HCT116 (cell line): ENCODE measurements around the gene UBE2J2. TPM values are rescaled to one million over a fixed set of nuclear protein-coding genes. Genes with fewer than 3 reads are reported as not detected.

Experiments used
- ATAC-seq: fragments of 200-7000 bp; cut with Tn5 transposase; 2 replicates; pipeline ENCODE4 v1.9.1; 2020; ENCODE audit warnings: mild to moderate bottlenecking, moderate library complexity
- BruUV-seq: library from RNA; stranded (reverse); fragments of 400-500 nt; replicated peaks from 2 replicates; lab custom pipeline; 2021; lab: Mats Ljungman, UMichigan
- CTCF ChIA-PET: fragments of 300-600 bp; sonication (Branson Sonifier 250); formaldehyde crosslinking; loops from one replicate; lab custom pipeline; 2021; ENCODE audit warnings: antibody characterized with exemption; lab: Charles Lee
- POLR2A ChIA-PET: fragments of 300-600, 350-600 bp; sonication (Branson Sonifier 250); formaldehyde crosslinking; loops from one replicate; lab custom pipeline; 2021; ENCODE audit warnings: antibody characterized with exemption; lab: Charles Lee
- RAD21 ChIA-PET, 2 experiments: fragments of 300-600 bp; sonication (Branson Sonifier 250); formaldehyde crosslinking; loops; one replicate each; lab custom pipeline; 2023; ENCODE audit warnings: low total read pairs in 2 of 2; ENCODE audit not compliant: uncharacterized antibody in 2 of 2, unreplicated experiment in 2 of 2, low non-redundant PET in 1 of 2; lab: Charles Lee
- DNase-seq: peaks from one replicate; pipeline ENCODE4 v3.0.0-alpha.2; 2010; ENCODE audit warnings: low read depth, low spot score
- H2AFZ ChIP-seq: fragments of 200-600 bp; shearing (Covaris generic), sonication (generic); 2 replicates; pipeline ENCODE4 v1.6.1; 2017; ENCODE audit warnings: low read depth, mixed run types, mixed read lengths, antibody characterized with exemption, low read length; ENCODE audit not compliant: poor library complexity, severe bottlenecking
- H3K27ac ChIP-seq: 2 replicates; pipeline ENCODE4 v1.5.1; 2012; ENCODE audit warnings: low read depth, low read length
- H3K27me3 ChIP-seq: fragments of 200-600 bp; sonication (generic); 2 replicates; pipeline ENCODE4 v1.6.1; 2016; ENCODE audit warnings: mixed run types, low read length, mixed read lengths; ENCODE audit not compliant: insufficient read depth
- H3K36me3 ChIP-seq, 2 experiments: fragments of 200-500 bp in 1 of 2; fragments of 200-600 bp in 1 of 2; sonication (Bioruptor generic) in 1 of 2; sonication (generic) in 1 of 2; 2 replicates each; pipeline versions ENCODE4 v1.5.1 to v1.6.1; 2014 to 2016; ENCODE audit warnings: low read length in 2 of 2, inconsistent platforms in 1 of 2, mixed read lengths in 1 of 2, mixed run types in 1 of 2; ENCODE audit not compliant: insufficient read depth in 2 of 2, control insufficient read depth in 1 of 2
- H3K4me1 ChIP-seq, 2 experiments: fragments of 200-600 bp in 1 of 2; sonication (generic) in 1 of 2; 2 replicates each; pipeline versions ENCODE4 v1.5.1 to v1.6.1; 2012 to 2017; ENCODE audit warnings: low read length in 2 of 2, inconsistent platforms in 1 of 2, mild to moderate bottlenecking in 1 of 2, mixed read lengths in 1 of 2, mixed run types in 1 of 2, moderate library complexity in 1 of 2; ENCODE audit not compliant: insufficient read depth in 2 of 2, control insufficient read depth in 1 of 2
- H3K4me2 ChIP-seq: fragments of 200-600 bp; sonication (generic); 2 replicates; pipeline ENCODE4 v1.6.1; 2017; ENCODE audit warnings: mixed run types, low read length, mixed read lengths
- H3K4me3 ChIP-seq, 2 experiments: fragments of 200-600 bp in 1 of 2; sonication (generic) in 1 of 2; replicated peaks in 1 of 2; 2 replicates each; pipeline ENCODE4 v1.5.1; 2011 to 2016; ENCODE audit warnings: low read length in 2 of 2, control low read depth in 1 of 2, low read depth in 1 of 2, mild to moderate bottlenecking in 1 of 2, mixed read lengths in 1 of 2, mixed run types in 1 of 2
- H3K79me2 ChIP-seq: fragments of 200-600 bp; sonication (generic); 2 replicates; pipeline ENCODE4 v1.6.1; 2017; ENCODE audit warnings: mild to moderate bottlenecking, mixed run types, low read length, moderate library complexity, mixed read lengths; ENCODE audit not compliant: insufficient read depth
- H3K9ac ChIP-seq: fragments of 200-600 bp; sonication (generic); 2 replicates; pipeline ENCODE4 v1.6.1; 2016; ENCODE audit warnings: low read length, mixed read lengths
- H3K9me2 ChIP-seq: fragments of 200-600 bp; sonication (generic), shearing (Covaris generic); 2 replicates; pipeline ENCODE4 v1.6.1; 2017; ENCODE audit warnings: mixed run types, mild to moderate bottlenecking, moderate library complexity; ENCODE audit not compliant: insufficient read depth
- H3K9me3 ChIP-seq, 2 experiments: fragments of 200-500 bp in 1 of 2; fragments of 200-600 bp in 1 of 2; sonication (Bioruptor generic) in 1 of 2; sonication (generic) in 1 of 2; 2 replicates each; pipeline ENCODE4 v1.6.1; 2014 to 2017; ENCODE audit warnings: low read length in 2 of 2, mixed read lengths in 2 of 2, inconsistent platforms in 1 of 2, low read depth in 1 of 2, mild to moderate bottlenecking in 1 of 2, mixed run types in 1 of 2, moderate library complexity in 1 of 2; ENCODE audit not compliant: control insufficient read depth in 1 of 2, insufficient read depth in 1 of 2
- H4K20me1 ChIP-seq: fragments of 200-600 bp; sonication (generic), shearing (Covaris generic); 2 replicates; pipeline ENCODE4 v1.6.1; 2017; ENCODE audit warnings: mixed run types, mild to moderate bottlenecking, moderate library complexity; ENCODE audit not compliant: insufficient read depth
- CBX3 ChIP-seq: IDR thresholded peaks from 2 replicates; pipeline ENCODE4 v1.6.1; 2012; ENCODE audit warnings: low read depth
- CEBPB ChIP-seq: IDR thresholded peaks from 2 replicates; pipeline ENCODE4 v1.6.1; 2012; ENCODE audit warnings: low read depth
- CTCF ChIP-seq, 3 experiments: fragments of 200-600 bp in 1 of 3; sonication (generic) in 1 of 3; IDR thresholded peaks in 2 of 3; conservative IDR thresholded peaks in 1 of 3; 2 replicates each; pipeline ENCODE4 v1.5.1; 2012 to 2017; ENCODE audit warnings: low read depth in 2 of 3, low read length in 2 of 3, antibody characterized with exemption in 1 of 3, borderline replicate concordance in 1 of 3, control low read depth in 1 of 3, mild to moderate bottlenecking in 1 of 3, mixed read lengths in 1 of 3, mixed run types in 1 of 3, moderate library complexity in 1 of 3; ENCODE audit not compliant: insufficient read depth in 1 of 3
- EGR1 ChIP-seq: IDR thresholded peaks from 2 replicates; pipeline ENCODE4 v1.6.1; 2012; ENCODE audit warnings: low read depth
- ELF1 ChIP-seq: IDR thresholded peaks from 2 replicates; pipeline ENCODE4 v1.6.1; 2012; ENCODE audit warnings: low read depth, borderline replicate concordance
- EZH2 ChIP-seq: fragments of 200-600 bp; sonication (generic); IDR thresholded peaks from 2 replicates; pipeline ENCODE4 v1.6.1; 2017; ENCODE audit warnings: antibody characterized with exemption, mixed run types
- FOSL1 ChIP-seq: IDR thresholded peaks from 2 replicates; pipeline ENCODE4 v1.6.1; 2012; ENCODE audit warnings: low read depth
- JUND ChIP-seq: IDR thresholded peaks from 2 replicates; pipeline ENCODE4 v1.6.1; 2012
- MAX ChIP-seq: IDR thresholded peaks from 2 replicates; pipeline ENCODE4 v1.6.1; 2012
- POLR2A ChIP-seq: IDR thresholded peaks from 2 replicates; pipeline ENCODE4 v1.7.0; 2011; ENCODE audit warnings: borderline replicate concordance; ENCODE audit not compliant: insufficient read depth, insufficient read length; ENCODE audit errors: extremely low read depth
- POLR2AphosphoS5 ChIP-seq: IDR thresholded peaks from 2 replicates; pipeline ENCODE4 v1.6.1; 2011; ENCODE audit warnings: mild to moderate bottlenecking, low read depth, low read length, moderate library complexity
- RAD21 ChIP-seq: IDR thresholded peaks from 2 replicates; pipeline ENCODE4 v1.6.1; 2012; ENCODE audit warnings: low read depth, mild to moderate bottlenecking
- REST ChIP-seq: IDR thresholded peaks from 2 replicates; pipeline ENCODE4 v1.6.1; 2012; ENCODE audit warnings: low read depth
- SIN3A ChIP-seq: IDR thresholded peaks from 2 replicates; pipeline ENCODE4 v1.6.1; 2012; ENCODE audit warnings: low read depth
- SRF ChIP-seq: IDR thresholded peaks from 2 replicates; pipeline ENCODE4 v1.6.1; 2012; ENCODE audit warnings: low read depth
- TCF7L2 ChIP-seq: IDR thresholded peaks from 2 replicates; pipeline ENCODE4 v1.7.0; 2011; ENCODE audit warnings: borderline replicate concordance, inconsistent platforms; ENCODE audit not compliant: insufficient read depth, insufficient read length; ENCODE audit errors: extremely low read depth
- YY1 ChIP-seq: IDR thresholded peaks from 2 replicates; pipeline ENCODE4 v1.6.1; 2011; ENCODE audit warnings: low read length, low read depth, moderate library complexity, mild to moderate bottlenecking; ENCODE audit not compliant: insufficient replicate concordance; ENCODE audit errors: extremely low read depth
- ZFX ChIP-seq: fragments of 450-650 bp; IDR thresholded peaks from 2 replicates; pipeline ENCODE4 v1.6.1; 2017
- intact Hi-C: fragments of 100-400 bp; cut with micrococcal nuclease; formaldehyde crosslinking; loops from 2 replicates; pipeline ENCODE4 v1.10.0; 2022
- total RNA-seq: library from RNA; stranded (reverse); gene quantifications from one replicate; pipeline ENCODE4 v1.2.1, GENCODE V29; 2021; ENCODE audit not compliant: unreplicated experiment

Gene UBE2J2
- total RNA-seq, 1 experiment from 2014 or later: 67.7 TPM

DNA sequence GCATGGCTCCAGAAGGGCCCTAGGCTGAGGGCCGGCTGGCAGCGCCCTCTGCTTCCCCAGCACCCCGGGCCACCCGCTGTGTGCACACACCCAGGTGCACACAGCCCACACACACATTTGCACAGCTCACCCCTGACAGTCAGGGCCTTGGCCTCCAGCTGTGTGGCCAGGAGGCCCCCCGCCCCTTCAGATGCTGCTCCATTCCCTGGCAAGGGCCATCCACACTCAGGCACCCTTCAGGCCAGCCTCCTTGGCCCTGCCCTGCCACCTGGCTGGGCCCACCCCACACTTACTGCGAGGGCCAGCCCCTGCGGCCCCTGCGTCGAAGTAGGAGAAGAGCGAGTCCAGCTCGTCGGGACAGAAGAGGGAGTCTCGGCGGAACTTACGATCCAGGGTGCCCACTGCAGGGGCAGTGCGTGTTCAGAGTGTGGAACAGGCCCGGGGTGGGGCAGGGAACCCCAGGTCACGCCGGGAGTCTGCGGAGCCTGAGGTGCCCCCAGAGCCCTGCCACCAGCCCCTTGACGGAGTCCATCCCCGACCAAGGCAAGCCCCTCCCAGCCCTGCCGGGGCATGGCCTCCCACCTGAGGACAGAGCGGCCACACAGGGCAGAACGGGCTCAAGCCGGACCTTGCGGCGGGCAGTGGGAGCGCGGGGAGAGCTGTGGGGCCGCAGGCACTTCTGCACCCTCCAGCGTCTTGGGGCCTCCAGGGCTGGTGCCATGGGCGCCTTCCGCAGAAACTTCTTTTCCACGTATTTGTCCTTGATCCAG is 21.7 kb upstream of the UBE2J2 start:
- Histone ChIP-seq H3K9ac (no peak overlapping the region), H3K27ac (no peak overlapping the region), H3K4me3 (no peak overlapping the region), H2AFZ (no peak overlapping the region), H3K36me3 (no peaks in the 10 kb centered on the region), H3K4me2 (no peak overlapping the region), H3K79me2 (no peaks in the 10 kb centered on the region), H3K9me3 (no peaks in the 10 kb centered on the region), H4K20me1 (no peaks in the 10 kb centered on the region), H3K9me2 (no peaks in the 10 kb centered on the region), H3K27me3 (no peaks in the 10 kb centered on the region), H3K4me1 (peaks cover 13 to 33% of the 10 kb centered on the region in 2 experiments)
- no TSS peak for BruUV-seq
- ChIA-PET POLR2A (interaction anchor here (0.6 kb wide), 1 partner anchor 221 kb away, joined by 3 read pairs; the partner anchor contains the start of gene RNF223), RAD21 (no interaction called here), CTCF (no interaction called here)
- TF ChIP-seq CEBPB: no peak
- TF ChIP-seq POLR2A: no peak
- no peak for TF ChIP-seq ZFX
- TF ChIP-seq YY1: no peak
- TF ChIP-seq TCF7L2: no peak
- no peak for TF ChIP-seq REST
- TF ChIP-seq POLR2AphosphoS5: no peak
- TF ChIP-seq MAX: no peak
- TF ChIP-seq ELF1: no peak
- TF ChIP-seq CTCF (IDR thresholded peaks at IDR 0.05 in 2 of 3, conservative IDR thresholded peaks at IDR 0.05 in 1 of 3; ENCODE audit: borderline replicate concordance in 1 of 3, insufficient read depth in 1 of 3, low read depth in 2 of 3, low read length in 2 of 3): no peak
- TF ChIP-seq SRF: no peak
- TF ChIP-seq RAD21: no peak
- TF ChIP-seq SIN3A: no peak
- TF ChIP-seq CBX3: no peak
- no peak for TF ChIP-seq EGR1
- no peak for TF ChIP-seq EZH2
- TF ChIP-seq JUND: no peak
- no peak for TF ChIP-seq FOSL1
- ATAC-seq: no peak
- intact Hi-C loops: no loop called here
- DNase-seq: no peak
